Tracheal epithelial cell (primary cell): Measurements from ENCODE around the gene KLK7. TPM values are rescaled to one million over a fixed set of nuclear protein-coding genes. Genes with fewer than 3 reads are reported as not detected.

Source experiments
- total RNA-seq: library from RNA; depleted of rRNA; stranded (reverse); fragments of >200 nt; gene quantifications from 2 replicates; pipeline ENCODE4 v1.2.1, GENCODE V29; 2014

The KLK7 gene
- total RNA-seq = 3.2 and 13.0 TPM in 2 replicates

DNA sequence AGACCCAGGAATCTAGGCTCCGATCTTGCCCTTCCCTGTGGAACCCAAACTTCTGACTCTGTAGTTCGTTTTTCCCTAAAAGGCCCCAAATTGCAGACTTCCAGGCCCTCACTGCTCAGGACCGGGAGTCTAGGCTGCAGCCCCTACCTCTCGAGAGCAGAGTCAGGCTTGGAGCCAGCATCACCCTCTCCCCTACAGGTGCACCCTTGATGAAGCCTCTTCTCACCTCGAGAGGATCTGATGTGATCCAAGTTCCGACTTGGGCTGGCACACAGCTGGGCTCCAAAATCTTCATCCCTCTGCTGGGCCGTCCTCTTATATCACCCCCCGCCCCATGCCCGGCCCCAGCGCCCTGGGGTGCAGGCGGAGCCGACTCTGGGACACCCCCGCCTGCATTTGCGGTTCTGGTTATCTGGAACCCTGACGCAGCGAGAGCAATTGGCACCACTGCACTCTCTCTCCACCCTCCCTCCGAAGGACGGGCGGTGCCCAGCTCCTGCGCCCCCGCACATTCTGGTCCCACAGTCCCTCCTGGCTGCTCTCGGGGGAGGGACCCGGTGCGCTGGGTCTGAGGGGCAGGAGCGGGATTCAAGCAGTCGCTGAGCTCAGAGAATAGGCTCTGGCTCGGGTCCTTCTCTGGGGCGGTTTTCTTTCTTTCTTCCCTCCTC lies at the start of gene KLK7:
TSS of gene KLK7 (minus strand) at position 293 of the 668 bp plus-strand sequence. CDS start 1,518 bp downstream, outside the sequence.

DNA sequence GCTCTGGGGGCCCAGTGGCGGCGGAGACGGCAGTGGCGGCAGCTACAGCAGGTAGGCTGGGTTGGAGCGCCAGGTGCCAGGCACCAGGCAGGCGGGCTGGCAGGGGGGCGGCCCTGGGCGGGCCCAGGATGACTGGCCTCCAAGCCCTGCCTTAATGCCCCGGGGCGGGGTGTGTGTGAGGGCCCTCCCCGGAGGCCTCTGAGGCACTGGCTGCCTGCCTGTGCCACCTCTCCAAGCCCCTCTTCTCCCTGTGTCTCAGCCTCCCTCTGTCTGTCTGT lies 42.8 kb upstream of the KLK7 start, which contains the start of gene KLK11:
TSS of gene KLK11 (minus strand) at position 63 of the 278 bp plus-strand sequence. CDS start 985 bp downstream, outside the sequence.

DNA sequence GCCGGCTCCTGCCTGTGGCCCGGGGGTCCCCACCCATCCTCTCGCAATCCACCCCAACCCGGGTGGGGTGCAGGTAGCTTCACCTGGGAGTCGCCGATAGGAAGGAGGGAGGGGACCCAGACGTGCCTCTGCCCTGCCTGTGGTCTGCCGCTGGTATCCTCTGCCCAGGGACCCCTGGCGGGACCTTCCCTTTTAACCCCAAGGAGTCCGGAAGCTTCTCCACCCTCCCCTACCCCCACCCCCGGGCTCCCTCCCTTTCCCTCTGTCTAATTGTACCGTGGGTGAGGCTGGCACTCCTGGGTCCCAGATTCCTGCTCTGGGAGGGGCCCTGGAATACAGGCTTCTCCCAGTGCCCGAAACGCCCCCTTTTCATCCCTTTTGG lies 35.8 kb upstream of the KLK7 start, which contains the start of gene KLK10:
TSS of gene KLK10 (minus strand) at position 166 of the 382 bp plus-strand sequence. CDS start 579 bp downstream, outside the sequence.

DNA sequence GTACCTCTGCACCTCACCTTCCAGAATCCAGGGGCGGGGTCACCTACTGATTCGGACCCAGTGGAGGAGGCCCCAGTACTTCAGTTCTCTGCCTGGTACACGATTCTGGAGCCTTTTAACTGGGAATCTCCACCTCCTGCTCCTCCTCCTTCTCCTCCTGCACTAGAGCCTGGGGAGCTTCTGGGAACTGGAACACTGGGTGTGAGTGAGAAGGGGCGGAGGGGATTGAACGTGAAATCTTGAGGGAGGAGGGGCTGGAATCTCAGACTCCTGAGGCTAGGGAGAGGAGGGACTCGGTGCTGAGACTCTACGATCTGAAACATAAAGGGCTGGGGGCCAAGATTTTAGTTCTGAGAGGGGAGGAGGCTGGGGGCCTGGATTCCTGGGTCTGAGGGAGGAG lies 17.8 kb upstream of the KLK7 start, which contains the start of gene KLK8:
TSS of gene KLK8 (minus strand) at position 90 of the 400 bp plus-strand sequence. CDS start 437 bp downstream, outside the sequence.

DNA sequence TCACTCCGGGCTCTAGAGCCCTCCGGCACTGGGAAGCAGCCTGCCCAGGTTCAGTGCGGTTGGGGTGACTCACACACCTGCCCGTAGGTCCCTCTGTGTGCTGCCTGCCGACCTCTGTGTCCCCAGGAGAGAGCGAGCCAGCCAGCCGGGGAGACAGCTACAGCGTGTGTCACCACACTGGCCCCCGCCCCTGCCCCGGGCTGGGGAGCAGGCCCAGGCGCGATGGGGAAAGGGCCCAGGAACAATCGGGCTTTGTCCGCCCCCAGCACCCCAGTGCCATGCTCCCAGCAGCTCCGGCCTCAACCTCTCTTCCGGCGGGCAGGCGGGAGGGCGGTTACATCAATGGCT lies 14.3 kb downstream of the KLK7 start, which contains the start of gene KLK6:
TSS of gene KLK6 (minus strand) at position 179 of the 348 bp plus-strand sequence. CDS start 1,487 bp downstream, outside the sequence.

DNA sequence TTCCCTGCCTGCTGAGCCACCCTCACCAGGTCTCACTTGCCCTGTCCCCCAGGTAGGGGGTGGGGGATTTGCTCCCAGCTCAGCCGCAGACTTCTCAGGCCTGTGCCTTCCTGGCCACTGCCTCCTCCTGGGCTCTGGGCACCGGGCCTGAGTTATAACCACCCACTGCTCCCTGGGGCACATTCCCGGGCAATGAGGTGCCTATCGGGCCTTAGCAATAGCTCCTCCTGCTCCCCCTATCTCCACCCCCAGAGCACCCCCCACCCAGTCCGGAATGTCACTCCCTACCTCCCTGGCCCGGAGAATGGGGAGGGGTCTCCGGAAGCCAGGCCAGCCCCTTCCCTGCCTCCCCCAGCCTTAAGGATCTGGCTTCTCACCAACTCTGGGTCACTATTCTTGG lies 30.8 kb downstream of the KLK7 start, which contains the start of gene KLK5:
TSS of gene KLK5 (minus strand) at position 129 of the 400 bp plus-strand sequence. CDS start 381 bp downstream, outside the sequence.

Other genes with a start within 250 kb of the KLK7 start
- gene GPR32, start 213.5 kb downstream of the KLK7 start, total RNA-seq = not detected in 2 replicates
- not detected in 2 replicates for gene ACP4, start 193.5 kb downstream of the KLK7 start, total RNA-seq
- 0.24 TPM in 1 of 2 replicates, not detected in the other for gene KLK1, start 160.1 kb downstream of the KLK7 start, total RNA-seq
- gene KLK15, start 150.3 kb downstream of the KLK7 start, total RNA-seq = not detected in 2 replicates
- gene KLK3, start 129.0 kb downstream of the KLK7 start, total RNA-seq = under 0.01 and 0.43 TPM in 2 replicates
- gene KLK2, start 110.5 kb downstream of the KLK7 start, total RNA-seq = not detected in 2 replicates
- gene KLK4, start 72.5 kb downstream of the KLK7 start, total RNA-seq = not detected in 2 replicates
- gene KLK5, start 30.9 kb downstream of the KLK7 start, total RNA-seq = 1.7 and 23.6 TPM in 2 replicates
- gene KLK6, start 14.3 kb downstream of the KLK7 start, total RNA-seq = 0.85 and 3.1 TPM in 2 replicates
- 8.3 and 13.0 TPM in 2 replicates for gene KLK8, start 17.7 kb upstream of the KLK7 start, total RNA-seq
- gene KLK10, start 35.8 kb upstream of the KLK7 start, total RNA-seq = 7.7 and 14.5 TPM in 2 replicates
- 1.1 and 3.9 TPM in 2 replicates for gene KLK11, start 42.7 kb upstream of the KLK7 start, total RNA-seq
- gene KLK12, start 51.1 kb upstream of the KLK7 start, total RNA-seq = 0.96 TPM in 1 of 2 replicates, not detected in the other
- gene KLK13, start 81.2 kb upstream of the KLK7 start, total RNA-seq = not detected in 2 replicates
- not detected in 2 replicates for gene KLK14, start 99.0 kb upstream of the KLK7 start, total RNA-seq
- gene CTU1, start 124.5 kb upstream of the KLK7 start, total RNA-seq = 17.1 and 20.7 TPM in 2 replicates
- not detected in 2 replicates for gene SIGLEC9, start 141.0 kb upstream of the KLK7 start, total RNA-seq
- gene SIGLEC7, start 158.4 kb upstream of the KLK7 start, total RNA-seq = not detected in 2 replicates
- not detected in 2 replicates for gene CD33, start 241.2 kb upstream of the KLK7 start, total RNA-seq